Measurements from ENCODE around the gene CAMTA1.
A peak's percentile ranks its signal among the peaks of the same experiment; 100 is the strongest.

CAMTA1 gene

GRCh38 chr1:7641587-7642417 is 856.5 kb downstream of the CAMTA1 start:
- TF ChIP-seq ZFP30 (CRISPR knock-in tag; IDR thresholded peaks at IDR 0.05) (no peak), CSRNP3 (CRISPR knock-in tag; IDR thresholded peaks at IDR 0.05) (no peak), GLIS3 (CRISPR knock-in tag; IDR thresholded peaks at IDR 0.05) (no peak), SNAI2 (CRISPR knock-in tag; IDR thresholded peaks at IDR 0.05) (no peak), ISL1 (CRISPR knock-in tag; IDR thresholded peaks at IDR 0.05) (no peak), BACH2 (CRISPR knock-in tag; IDR thresholded peaks at IDR 0.05; ENCODE audit: borderline replicate concordance) (no peak), TCF4 (CRISPR knock-in tag; IDR thresholded peaks at IDR 0.05; ENCODE audit: borderline replicate concordance) (no peak), TOX (CRISPR knock-in tag; IDR thresholded peaks at IDR 0.05; ENCODE audit: borderline replicate concordance) (no peak), ZC3H10 (CRISPR knock-in tag; IDR thresholded peaks at IDR 0.05) (no peak), CSDC2 (CRISPR knock-in tag; IDR thresholded peaks at IDR 0.05) (no peak), ZNF70 (CRISPR knock-in tag; IDR thresholded peaks at IDR 0.05) (no peak), POU6F1 (CRISPR knock-in tag; IDR thresholded peaks at IDR 0.05; ENCODE audit: borderline replicate concordance, low read depth) (no peak), PPARA (CRISPR knock-in tag; IDR thresholded peaks at IDR 0.05; ENCODE audit: borderline replicate concordance) (no peak), TSHZ2 (CRISPR knock-in tag; IDR thresholded peaks at IDR 0.05) (no peak), ESRRG (CRISPR knock-in tag; IDR thresholded peaks at IDR 0.05) (no peak)
- peak; percentile 25; the same call in 1 of the 3 replicates for ATAC-seq

- TF ChIP-seq OSR1 (CRISPR knock-in tag; IDR thresholded peaks at IDR 0.05) (no peak), CSDC2 (CRISPR knock-in tag; IDR thresholded peaks at IDR 0.05) (no peak), ZNF565 (CRISPR knock-in tag; conservative IDR thresholded peaks at IDR 0.05; ENCODE audit: low read depth) (no peak), ZNF70 (CRISPR knock-in tag; IDR thresholded peaks at IDR 0.05) (no peak), BACH2 (CRISPR knock-in tag; IDR thresholded peaks at IDR 0.05; ENCODE audit: borderline replicate concordance) (no peak), ZFP30 (CRISPR knock-in tag; IDR thresholded peaks at IDR 0.05) (no peak), ZNF8 (CRISPR knock-in tag; IDR thresholded peaks at IDR 0.05) (no peak), SNAI2 (CRISPR knock-in tag; IDR thresholded peaks at IDR 0.05) (no peak), TSHZ2 (CRISPR knock-in tag; IDR thresholded peaks at IDR 0.05) (no peak), RARB (CRISPR knock-in tag; IDR thresholded peaks at IDR 0.05) (no peak), PPARA (CRISPR knock-in tag; IDR thresholded peaks at IDR 0.05; ENCODE audit: borderline replicate concordance) (no peak), ZC3H10 (CRISPR knock-in tag; IDR thresholded peaks at IDR 0.05) (no peak), GLIS3 (CRISPR knock-in tag; IDR thresholded peaks at IDR 0.05) (no peak), ZFP3 (CRISPR knock-in tag; IDR thresholded peaks at IDR 0.05) (no peak), CSRNP3 (CRISPR knock-in tag; IDR thresholded peaks at IDR 0.05) (no peak), CREB5 (CRISPR knock-in tag; IDR thresholded peaks at IDR 0.05; ENCODE audit: low read depth) (no peak), TOX (CRISPR knock-in tag; IDR thresholded peaks at IDR 0.05; ENCODE audit: borderline replicate concordance) (no peak), PATZ1 (CRISPR knock-in tag; IDR thresholded peaks at IDR 0.05; ENCODE audit: borderline replicate concordance) (no peak), POU6F1 (CRISPR knock-in tag; IDR thresholded peaks at IDR 0.05; ENCODE audit: borderline replicate concordance, low read depth) (no peak), ARNTL (CRISPR knock-in tag; IDR thresholded peaks at IDR 0.05; ENCODE audit: borderline replicate concordance, low read depth) (no peak)
- no peak for ATAC-seq
Measured at GRCh38 chr1:7642418-7642704, 857.1 kb downstream of the CAMTA1 start.
